Stomach (tissue), 9 donors: Measurements from ENCODE around the gene LIPT1. TPM values are rescaled to one million over a fixed set of nuclear protein-coding genes. Genes with fewer than 3 reads are reported as not detected.

Experiments used
- DNase-seq, 2 donors: peaks; one replicate each; pipeline versions ENCODE4 v3.0.0 to v3.0.0-alpha.2; 2013 to 2019
- H3K27ac ChIP-seq, 5 donors: fragments of 200-600 bp in 4 of 5; sonication (generic) in 4 of 5; one replicate each; pipeline ENCODE4 v1.5.1; 2013 to 2019; ENCODE audit warnings: mild to moderate bottlenecking in 1 of 5, moderate library complexity in 1 of 5
- H3K27me3 ChIP-seq, 3 donors: fragments of 200-600 bp; sonication (generic); one replicate each; pipeline ENCODE4 v1.5.1; 2017 to 2019; ENCODE audit warnings: mixed run types in 1 of 3
- H3K36me3 ChIP-seq, 4 donors: fragments of 200-600 bp; sonication (generic); 1 replicate in 3 of 4; 2 replicates in 1 of 4; pipeline ENCODE4 v1.5.1; 2016 to 2019
- H3K4me1 ChIP-seq, 4 donors: fragments of 200-600 bp; sonication (generic); one replicate each; pipeline ENCODE4 v1.5.1; 2016 to 2019
- H3K4me3 ChIP-seq, 4 donors: fragments of 200-600 bp; sonication (generic) in 3 of 4; one replicate each; pipeline ENCODE4 v1.5.1; 2016 to 2019; ENCODE audit warnings: mild to moderate bottlenecking in 1 of 4
- H3K9me3 ChIP-seq, 4 donors: fragments of 200-600 bp; sonication (generic); one replicate each; pipeline ENCODE4 v1.5.1; 2016 to 2019
- CTCF ChIP-seq, 7 experiments: fragments of 450-650 bp in 4 of 7; fragments of 200-600 bp in 3 of 7; sonication (generic) in 3 of 7; IDR thresholded peaks; one replicate each; pipeline ENCODE4 v1.5.1; 2016 to 2019; ENCODE audit warnings: antibody characterized with exemption in 7 of 7, control low read depth in 2 of 7, mild to moderate bottlenecking in 1 of 7
- EP300 ChIP-seq: sonication (generic); formaldehyde crosslinking; IDR thresholded peaks from one replicate; pipeline ENCODE4 v1.6.1; 2017; ENCODE audit warnings: antibody characterized with exemption
- POLR2A ChIP-seq, 4 donors: fragments of 450-650 bp; IDR thresholded peaks; one replicate each; pipeline ENCODE4 v1.6.1; 2016; ENCODE audit warnings: antibody characterized with exemption in 4 of 4, control low read depth in 2 of 4, mild to moderate bottlenecking in 1 of 4, moderate library complexity in 1 of 4
- POLR2AphosphoS5 ChIP-seq, 3 donors: sonication (generic); formaldehyde crosslinking; IDR thresholded peaks; one replicate each; pipeline ENCODE4 v1.6.1; 2016; ENCODE audit warnings: antibody characterized with exemption in 3 of 3
- WGBS, 5 donors: extraction: QIAGEN DNeasy Blood & Tissue Kit in 3 of 5; methylation state at CpG; one replicate each; pipeline versions ENCODE4 v1.1.5 to v1.1.7; 2013 to 2018; 5-methylcytosine and 5-hydroxymethylcytosine counted together
- intact Hi-C: fragments of 100-400 bp; cut with DNase I; formaldehyde crosslinking; loops from one replicate; pipeline ENCODE4 v1.15.1; 2023; ENCODE audit warnings: low total_unique reads
- polyA plus RNA-seq, 3 donors: library from polyadenylated mRNA; stranded (reverse); fragments of 200-250 nt; gene quantifications; one replicate each; pipeline ENCODE4 v1.2.3, GENCODE V29; 2013
- small RNA-seq, 4 donors: library from RNA; depleted of rRNA; stranded (forward); fragments of <200 nt; gene quantifications; one replicate each; pipeline ENCODE3, GENCODE V24; 2016
- total RNA-seq, 5 donors: library from RNA; depleted of rRNA; stranded (reverse); fragments of >200 nt; gene quantifications; one replicate each; pipeline versions ENCODE4 v1.1.0 to v1.2.3, GENCODE V29; 2014 to 2016
- donor health status: healthy with polysubstance abuse.
- donor health status: Bipolar disorder and iron deficiency.
- donor health status: healthy.

Gene LIPT1
- total and polyA plus RNA-seq, 8 donors = 4.5 to 31.7 (median 11.3) TPM

- DNase-seq = no peak
- H3K36me3 ChIP-seq = peaks cover 24 to 37% (median 32%) of the 10 kb centered on the region in 4 donors
- H3K4me1 ChIP-seq = no peaks in the 10 kb centered on the region
- H3K9me3 ChIP-seq = peaks cover 0 to 1% (median under 1%) of the 10 kb centered on the region in 4 donors
- no peak overlapping the region for H3K4me3 ChIP-seq
- no peaks in the 10 kb centered on the region for H3K27me3 ChIP-seq
- no peak overlapping the region for H3K27ac ChIP-seq
- no peak for TF ChIP-seq EP300
- TF ChIP-seq POLR2A (IDR thresholded peaks at IDR 0.05) = no peak
- no peak for TF ChIP-seq POLR2AphosphoS5 (IDR thresholded peaks at IDR 0.05)
- TF ChIP-seq CTCF (IDR thresholded peaks at IDR 0.05) = no peak
- WGBS, 5 donors = 78 to 87% (median 83%) methylated on average over 7 of the region's 7 CpGs
- intact Hi-C loops = no loop called here
These were observed 45.5 kb downstream of the LIPT1 start for GRCh38 chr2:99200076-99200800.

- DNase-seq = no peak
- no peaks in the 10 kb centered on the region for H3K27me3 ChIP-seq
These were observed 47.4 kb downstream of the LIPT1 start for GRCh38 chr2:99201959-99202678.

DNA sequence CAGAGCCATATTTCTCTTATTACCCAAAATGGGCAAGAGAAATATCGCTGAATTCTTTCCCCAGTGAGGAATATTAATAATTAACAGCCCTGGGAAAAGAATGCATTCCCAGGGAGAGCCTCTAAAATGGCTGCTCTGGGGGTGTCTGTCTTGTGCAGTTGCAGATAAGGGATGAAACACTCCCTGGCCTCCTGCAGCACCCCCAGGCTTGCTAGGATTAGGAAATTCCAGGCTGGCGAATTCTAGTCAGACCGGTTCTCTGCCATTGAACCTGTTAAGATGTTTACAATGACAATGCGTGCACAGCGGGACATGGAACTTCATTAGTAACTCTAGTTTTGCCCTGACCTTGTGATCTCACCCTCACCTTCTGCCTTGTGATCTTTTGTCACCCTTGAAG is 50.7 kb downstream of the LIPT1 start:
- Histone ChIP-seq H3K4me1 (no peaks in the 10 kb centered on the region), H3K36me3 (peaks cover 0 to 2% (median 0%) of the 10 kb centered on the region in 4 donors), H3K9me3 (peaks cover 0 to 9% (median 3%) of the 10 kb centered on the region in 4 donors), H3K27ac (no peak overlapping the region), H3K27me3 (no peaks in the 10 kb centered on the region), H3K4me3 (no peak overlapping the region)
- 79 to 93% (median 86%) methylated on average over 5 of the region's 5 CpGs for WGBS, 5 donors
- TF ChIP-seq CTCF (IDR thresholded peaks at IDR 0.05) = no peak
- no peak for TF ChIP-seq POLR2AphosphoS5 (IDR thresholded peaks at IDR 0.05)
- no peak for TF ChIP-seq EP300
- no peak for TF ChIP-seq POLR2A (IDR thresholded peaks at IDR 0.05)
- intact Hi-C loops = no loop called here
- DNase-seq = no peak

More at GRCh38 chr2:99201959-99202678, 47.4 kb downstream of the LIPT1 start:
- 89 to 95% (median 92%) methylated on average over 4 of the region's 4 CpGs for WGBS, 5 donors
- H3K27ac ChIP-seq = no peak overlapping the region
- no peak for TF ChIP-seq POLR2AphosphoS5 (IDR thresholded peaks at IDR 0.05)
- no peak for TF ChIP-seq CTCF (IDR thresholded peaks at IDR 0.05)
- no peak for TF ChIP-seq EP300
- TF ChIP-seq POLR2A (IDR thresholded peaks at IDR 0.05) = no peak
- H3K36me3 ChIP-seq = peaks cover 8 to 19% (median 13%) of the 10 kb centered on the region in 4 donors
- intact Hi-C loops = no loop called here
- no peak overlapping the region for H3K4me3 ChIP-seq
- H3K4me1 ChIP-seq = no peaks in the 10 kb centered on the region
- H3K9me3 ChIP-seq = peaks cover 0 to 9% (median 3%) of the 10 kb centered on the region in 4 donors

Small RNAs within 50 kb of the gene (small RNA-seq; reads per million reads assigned to genes)
- gene AC092587.1 = 0 reads per million in 4 donors

Other genes with a start within 250 kb of the LIPT1 start
- gene CRACDL, start 218.7 kb upstream of the LIPT1 start, total RNA-seq = 100 to 1,000 TPM in 1 of 5 donors, 10 to 100 TPM in 2, 1 to 10 TPM in 2; 6.2 to 205 (median 24.3) TPM
- gene CRACDL, start 218.7 kb upstream of the LIPT1 start, polyA plus RNA-seq = 1 to 10 TPM; 5.4 to 5.8 (median 5.5) TPM
- 1 to 10 TPM in 3 of 5 donors, not detected in 2; 1.8 to 5.9 (median 5.1) TPM for gene C2orf15, start 13.3 kb upstream of the LIPT1 start, total RNA-seq
- 1 to 10 TPM; 1.5 to 3.4 (median 2.4) TPM for gene C2orf15, start 13.3 kb upstream of the LIPT1 start, polyA plus RNA-seq
- 10 to 100 TPM in 3 of 5 donors, 1 to 10 TPM in 2; 3.8 to 19.3 (median 10.3) TPM for gene TSGA10, start within 50 bp of the LIPT1 start, total RNA-seq
- 1 to 10 TPM; 1.3 to 5.8 (median 1.8) TPM for gene TSGA10, start within 50 bp of the LIPT1 start, polyA plus RNA-seq
- 100 to 1,000 TPM in 1 of 5 donors, 10 to 100 TPM in 3, 1 to 10 TPM in 1; 2.0 to 132 (median 37.9) TPM for gene MITD1, start 26.1 kb downstream of the LIPT1 start, total RNA-seq
- 10 to 100 TPM; 22.4 to 48.8 (median 29.0) TPM for gene MITD1, start 26.1 kb downstream of the LIPT1 start, polyA plus RNA-seq
- 10 to 100 TPM in 4 of 5 donors, 1 to 10 TPM in 1; 1.4 to 97.4 (median 38.4) TPM for gene MRPL30, start 26.2 kb downstream of the LIPT1 start, total RNA-seq
- 10 to 100 TPM; 20.7 to 24.7 (median 21.4) TPM for gene MRPL30, start 26.2 kb downstream of the LIPT1 start, polyA plus RNA-seq
- under 1 TPM in 1 of 5 donors, not detected in 4; 0.92 TPM for gene LYG2, start 100.7 kb downstream of the LIPT1 start, total RNA-seq
- gene LYG2, start 100.7 kb downstream of the LIPT1 start, polyA plus RNA-seq = not detected
- gene LYG1, start 146.2 kb downstream of the LIPT1 start, total RNA-seq = 10 to 100 TPM in 1 of 5 donors, 1 to 10 TPM in 2, not detected in 2; 1.1 to 16.4 (median 2.6) TPM
- 1 to 10 TPM in 1 of 3 donors, under 1 TPM in 1, not detected in 1; 1.00 to 3.7 TPM for gene LYG1, start 146.2 kb downstream of the LIPT1 start, polyA plus RNA-seq
- 10 to 100 TPM; 10.7 to 73.2 (median 22.2) TPM for gene TXNDC9, start 181.4 kb downstream of the LIPT1 start, total RNA-seq
- gene TXNDC9, start 181.4 kb downstream of the LIPT1 start, polyA plus RNA-seq = 10 to 100 TPM; 13.9 to 39.3 (median 31.9) TPM
- gene EIF5B, start 182.4 kb downstream of the LIPT1 start, total RNA-seq = 100 to 1,000 TPM in 1 of 5 donors, 10 to 100 TPM in 4; 22.3 to 518 (median 51.2) TPM
- 100 to 1,000 TPM in 1 of 3 donors, 10 to 100 TPM in 2; 28.5 to 162 (median 39.0) TPM for gene EIF5B, start 182.4 kb downstream of the LIPT1 start, polyA plus RNA-seq